Neural cell (in vitro differentiated cells): ENCODE data around the gene PTPRN2. TPM values are rescaled to one million over a fixed set of nuclear protein-coding genes. Genes with fewer than 3 reads are reported as not detected.

Source experiments
- H2AFZ ChIP-seq: fragments of 200-600, 300-800 bp; sonication (generic), shearing (Covaris generic); 2 replicates; pipeline ENCODE4 v1.6.0; 2014; ENCODE audit warnings: low read depth, mild to moderate bottlenecking, antibody characterized with exemption, low read length, moderate library complexity
- H3F3A ChIP-seq: fragments of 200-600 bp; shearing (Covaris generic); 2 replicates; pipeline ENCODE4 v1.6.1; 2016; ENCODE audit warnings: mild to moderate bottlenecking, moderate library complexity, mixed read lengths, antibody characterized with exemption, low read length; ENCODE audit not compliant: insufficient read depth, poor library complexity, severe bottlenecking
- H3K27ac ChIP-seq: fragments of 200-600, 300-800 bp; sonication (generic), shearing (Covaris generic); 2 replicates; pipeline ENCODE4 v1.5.1; 2014; ENCODE audit warnings: mild to moderate bottlenecking, low read length, moderate library complexity
- H3K27me3 ChIP-seq: fragments of 300-800, 200-600 bp; sonication (generic), shearing (Covaris generic); 2 replicates; pipeline ENCODE4 v1.6.0; 2014; ENCODE audit warnings: mild to moderate bottlenecking, low read depth, low read length, moderate library complexity; ENCODE audit not compliant: insufficient read depth
- H3K36me3 ChIP-seq: fragments of 300-800, 200-600 bp; sonication (generic), shearing (Covaris generic); 2 replicates; pipeline ENCODE4 v1.5.1; 2014; ENCODE audit warnings: mild to moderate bottlenecking, antibody characterized with exemption, low read length, moderate library complexity; ENCODE audit not compliant: insufficient read depth
- H3K4me2 ChIP-seq: fragments of 300-800, 200-600 bp; sonication (generic), shearing (Covaris generic); 2 replicates; pipeline ENCODE4 v1.6.0; 2014; ENCODE audit warnings: mild to moderate bottlenecking, low read length
- H3K4me3 ChIP-seq: fragments of 300-800, 200-600 bp; sonication (generic), shearing (Covaris generic); 2 replicates; pipeline ENCODE4 v1.5.1; 2014; ENCODE audit warnings: mild to moderate bottlenecking, low read length, moderate library complexity
- H3K79me2 ChIP-seq: fragments of 200-600 bp; shearing (Covaris generic); replicated peaks from 2 replicates; pipeline ENCODE4 v1.6.0; 2014; ENCODE audit warnings: mild to moderate bottlenecking, low read length, moderate library complexity; ENCODE audit not compliant: insufficient read depth
- H3K9ac ChIP-seq: fragments of 300-800, 200-600 bp; sonication (generic), shearing (Covaris generic); 2 replicates; pipeline ENCODE4 v1.6.1; 2016; ENCODE audit warnings: mild to moderate bottlenecking, low read length, mixed read lengths
- H3K9me2 ChIP-seq: fragments of 200-600 bp; shearing (Covaris generic); 2 replicates; pipeline ENCODE4 v1.6.1; 2016; ENCODE audit warnings: mild to moderate bottlenecking, low read length, mixed read lengths; ENCODE audit not compliant: insufficient read depth
- H3K9me3 ChIP-seq: fragments of 200-600, 300-800 bp; sonication (generic), shearing (Covaris generic); 2 replicates; pipeline ENCODE4 v1.6.1; 2016; ENCODE audit warnings: mild to moderate bottlenecking, mixed run types, low read length, moderate library complexity, mixed read lengths
- H4K20me1 ChIP-seq: fragments of 200-600 bp; shearing (Covaris generic); 2 replicates; pipeline ENCODE4 v1.6.1; 2016; ENCODE audit warnings: mild to moderate bottlenecking, mixed run types; ENCODE audit not compliant: insufficient read depth
- EP300 ChIP-seq: fragments of 450-650 bp; conservative IDR thresholded peaks from 2 replicates; pipeline ENCODE4 v1.6.1; 2014; ENCODE audit warnings: antibody characterized with exemption, mild to moderate bottlenecking, moderate library complexity; ENCODE audit not compliant: poor library complexity, severe bottlenecking
- EZH2 ChIP-seq: fragments of 200-600, 300-800 bp; shearing (Covaris generic), sonication (generic); IDR thresholded peaks from 2 replicates; pipeline ENCODE4 v1.6.1; 2014; ENCODE audit warnings: antibody characterized with exemption, low read length, borderline replicate concordance, mild to moderate bottlenecking; ENCODE audit not compliant: insufficient read depth, poor library complexity, severe bottlenecking
- MXI1 ChIP-seq: fragments of 450-650 bp; conservative IDR thresholded peaks from 2 replicates; pipeline ENCODE4 v1.6.1; 2014; ENCODE audit warnings: antibody characterized with exemption, mild to moderate bottlenecking; ENCODE audit not compliant: poor library complexity, severe bottlenecking
- POLR2AphosphoS5 ChIP-seq: IDR thresholded peaks from 2 replicates; pipeline ENCODE4 v1.6.1; 2012
- RAD21 ChIP-seq: fragments of 450-650 bp; conservative IDR thresholded peaks from 2 replicates; pipeline ENCODE4 v1.6.1; 2014; ENCODE audit warnings: antibody characterized with exemption, mild to moderate bottlenecking, moderate library complexity
- REST ChIP-seq: IDR thresholded peaks from 2 replicates; pipeline ENCODE4 v1.6.1; 2012; ENCODE audit warnings: borderline replicate concordance
- SMC3 ChIP-seq: fragments of 450-650 bp; conservative IDR thresholded peaks from 2 replicates; pipeline ENCODE4 v1.6.1; 2014; ENCODE audit warnings: antibody characterized with exemption, mild to moderate bottlenecking, moderate library complexity; ENCODE audit not compliant: poor library complexity
- TAF1 ChIP-seq: IDR thresholded peaks from 2 replicates; pipeline ENCODE4 v1.6.1; 2012; ENCODE audit warnings: low read depth
- polyA plus RNA-seq: library from polyadenylated mRNA; depleted of rRNA; stranded (reverse); fragments of >200 nt; gene quantifications from 2 replicates; pipeline ENCODE4 v1.2.3, GENCODE V29; 2014
- TF ChIP-seq, protein P1 (sequence below): fragments of 450-650 bp; IDR thresholded peaks from 2 replicates; pipeline ENCODE4 v1.5.1; 2014; ENCODE audit warnings: antibody characterized with exemption, mild to moderate bottlenecking, moderate library complexity; ENCODE audit not compliant: poor library complexity, severe bottlenecking

Gene PTPRN2
- polyA plus RNA-seq, 1 donor from 2014 or later: 31.0 TPM

DNA sequence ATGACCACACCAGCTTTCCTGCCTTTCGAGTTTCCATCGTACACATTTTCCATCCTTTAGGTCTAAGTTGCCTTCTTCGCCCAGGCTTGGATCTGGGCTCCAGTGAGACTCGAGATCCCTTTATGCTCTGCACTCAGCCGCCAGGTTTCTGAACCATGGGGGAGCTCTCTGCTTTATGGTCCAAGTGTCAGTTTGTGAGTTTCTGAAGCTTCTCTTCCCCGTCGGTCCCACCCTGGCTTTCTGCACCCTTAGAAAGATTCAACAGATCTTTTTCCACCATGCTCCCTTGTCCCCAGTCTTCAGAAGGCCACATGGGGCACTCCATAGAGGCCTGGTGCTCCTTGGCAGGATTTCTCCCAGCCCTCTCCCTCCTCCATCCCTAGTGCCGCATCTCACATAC is 402.0 kb downstream of the PTPRN2 start:
- H2AFZ ChIP-seq: no peak overlapping the region
- no peaks in the 10 kb centered on the region for H3K9me2 ChIP-seq
- no peaks in the 10 kb centered on the region for H3K27me3 ChIP-seq
- H4K20me1 ChIP-seq: no peaks in the 10 kb centered on the region
- H3K4me2 ChIP-seq: no peak overlapping the region
- H3K27ac ChIP-seq: no peak overlapping the region
- H3F3A ChIP-seq: no peaks in the 10 kb centered on the region
- H3K79me2 ChIP-seq: no peaks in the 10 kb centered on the region
- H3K9ac ChIP-seq: no peak overlapping the region
- H3K36me3 ChIP-seq: no peaks in the 10 kb centered on the region
- H3K9me3 ChIP-seq: peaks cover 3% of the 10 kb centered on the region
- TF ChIP-seq, protein P1, sequence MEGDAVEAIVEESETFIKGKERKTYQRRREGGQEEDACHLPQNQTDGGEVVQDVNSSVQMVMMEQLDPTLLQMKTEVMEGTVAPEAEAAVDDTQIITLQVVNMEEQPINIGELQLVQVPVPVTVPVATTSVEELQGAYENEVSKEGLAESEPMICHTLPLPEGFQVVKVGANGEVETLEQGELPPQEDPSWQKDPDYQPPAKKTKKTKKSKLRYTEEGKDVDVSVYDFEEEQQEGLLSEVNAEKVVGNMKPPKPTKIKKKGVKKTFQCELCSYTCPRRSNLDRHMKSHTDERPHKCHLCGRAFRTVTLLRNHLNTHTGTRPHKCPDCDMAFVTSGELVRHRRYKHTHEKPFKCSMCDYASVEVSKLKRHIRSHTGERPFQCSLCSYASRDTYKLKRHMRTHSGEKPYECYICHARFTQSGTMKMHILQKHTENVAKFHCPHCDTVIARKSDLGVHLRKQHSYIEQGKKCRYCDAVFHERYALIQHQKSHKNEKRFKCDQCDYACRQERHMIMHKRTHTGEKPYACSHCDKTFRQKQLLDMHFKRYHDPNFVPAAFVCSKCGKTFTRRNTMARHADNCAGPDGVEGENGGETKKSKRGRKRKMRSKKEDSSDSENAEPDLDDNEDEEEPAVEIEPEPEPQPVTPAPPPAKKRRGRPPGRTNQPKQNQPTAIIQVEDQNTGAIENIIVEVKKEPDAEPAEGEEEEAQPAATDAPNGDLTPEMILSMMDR: no peak
- TF ChIP-seq POLR2AphosphoS5 (no peak), TAF1 (no peak), REST (no peak), SMC3 (no peak), EP300 (no peak), MXI1 (no peak)
- H3K4me3 ChIP-seq: no peak overlapping the region

GRCh38 chr7:158183431-158183830 is 404.2 kb downstream of the PTPRN2 start:
- H4K20me1 ChIP-seq: no peaks in the 10 kb centered on the region
- no peaks in the 10 kb centered on the region for H3K36me3 ChIP-seq
- H3K9me2 ChIP-seq: no peaks in the 10 kb centered on the region
- no peak overlapping the region for H2AFZ ChIP-seq
- peaks cover 3% of the 10 kb centered on the region for H3K9me3 ChIP-seq
- H3K4me3 ChIP-seq: no peak overlapping the region
- no peak for TF ChIP-seq POLR2AphosphoS5
- H3F3A ChIP-seq: no peaks in the 10 kb centered on the region
- H3K27me3 ChIP-seq: no peaks in the 10 kb centered on the region
- no peak overlapping the region for H3K27ac ChIP-seq
- no peak overlapping the region for H3K4me2 ChIP-seq
- no peaks in the 10 kb centered on the region for H3K79me2 ChIP-seq
- no peak overlapping the region for H3K9ac ChIP-seq

- Histone ChIP-seq H3K4me3 (no peak overlapping the region), H3K9me3 (no peaks in the 10 kb centered on the region), H3K9ac (no peak overlapping the region), H3K27me3 (no peaks in the 10 kb centered on the region), H2AFZ (no peak overlapping the region), H3K36me3 (no peaks in the 10 kb centered on the region), H4K20me1 (no peaks in the 10 kb centered on the region), H3K79me2 (no peaks in the 10 kb centered on the region), H3K27ac (no peak overlapping the region), H3K9me2 (no peaks in the 10 kb centered on the region), H3K4me2 (no peak overlapping the region), H3F3A (no peaks in the 10 kb centered on the region)
- no peak for TF ChIP-seq TAF1
- TF ChIP-seq RAD21: no peak
- TF ChIP-seq MXI1: no peak
- TF ChIP-seq, protein P1: no peak
- no peak for TF ChIP-seq EP300
- TF ChIP-seq POLR2AphosphoS5: no peak
- TF ChIP-seq REST: no peak
- no peak for TF ChIP-seq SMC3
- no peak for TF ChIP-seq EZH2
Observed at GRCh38 chr7:158176561-158177173, 411.0 kb downstream of the PTPRN2 start.
